ENCODE measurements around the gene LYZL4.

Gene LYZL4

GRCh38 chr3:42441791-42442190, 31.4 kb upstream of the LYZL4 start:
- H3K36me3 ChIP-seq (ENCODE audit: insufficient read depth, low read length): no peaks in the 10 kb centered on the region
- H3K9ac ChIP-seq (ENCODE audit: low read length): no peak overlapping the region
- H3K27me3 ChIP-seq (ENCODE audit: control insufficient read depth in 1 of 2, insufficient read depth in 2 of 2, low read length in 2 of 2): no peaks in the 10 kb centered on the region
- no peak overlapping the region for H3K27ac ChIP-seq (ENCODE audit: low read depth, low read length)
- H3K9me3 ChIP-seq (ENCODE audit: low read length): no peaks in the 10 kb centered on the region
- H3K4me1 ChIP-seq (ENCODE audit: insufficient read depth, low read length): no peaks in the 10 kb centered on the region
- no peak overlapping the region for H3K4me3 ChIP-seq (ENCODE audit: low read depth in 1 of 2, low read length in 2 of 2)

GRCh38 chr3:42440924-42441323, 30.5 kb upstream of the LYZL4 start:
- no peak overlapping the region for H3K27ac ChIP-seq (ENCODE audit: low read depth, low read length)

GRCh38 chr3:42439261-42440115, 29.1 kb upstream of the LYZL4 start:
- no peaks in the 10 kb centered on the region for H3K36me3 ChIP-seq (ENCODE audit: insufficient read depth, low read length)
- no peaks in the 10 kb centered on the region for H3K4me1 ChIP-seq (ENCODE audit: insufficient read depth, low read length)
- no peak overlapping the region for H3K4me3 ChIP-seq (ENCODE audit: low read depth in 1 of 2, low read length in 2 of 2)
- no peaks in the 10 kb centered on the region for H3K27me3 ChIP-seq (ENCODE audit: control insufficient read depth in 1 of 2, insufficient read depth in 2 of 2, low read length in 2 of 2)
- no peaks in the 10 kb centered on the region for H3K9me3 ChIP-seq (ENCODE audit: low read length)
- no peak overlapping the region for H3K9ac ChIP-seq (ENCODE audit: low read length)
- H3K27ac ChIP-seq (ENCODE audit: low read depth, low read length): no peak overlapping the region

More at GRCh38 chr3:42440924-42441323, 30.5 kb upstream of the LYZL4 start:
- Histone ChIP-seq H3K4me3 (ENCODE audit: low read depth in 1 of 2, low read length in 2 of 2) (no peak overlapping the region), H3K36me3 (ENCODE audit: insufficient read depth, low read length) (no peaks in the 10 kb centered on the region), H3K27me3 (ENCODE audit: control insufficient read depth in 1 of 2, insufficient read depth in 2 of 2, low read length in 2 of 2) (no peaks in the 10 kb centered on the region), H3K9me3 (ENCODE audit: low read length) (no peaks in the 10 kb centered on the region), H3K9ac (ENCODE audit: low read length) (no peak overlapping the region), H3K4me1 (ENCODE audit: insufficient read depth, low read length) (no peaks in the 10 kb centered on the region)

- H3K27me3 ChIP-seq (ENCODE audit: control insufficient read depth in 1 of 2, insufficient read depth in 2 of 2, low read length in 2 of 2): no peaks in the 10 kb centered on the region
- H3K4me3 ChIP-seq (ENCODE audit: low read depth in 1 of 2, low read length in 2 of 2): no peak overlapping the region
- no peak overlapping the region for H3K9ac ChIP-seq (ENCODE audit: low read length)
- H3K4me1 ChIP-seq (ENCODE audit: insufficient read depth, low read length): no peaks in the 10 kb centered on the region
- H3K27ac ChIP-seq (ENCODE audit: low read depth, low read length): no peak overlapping the region
- no peaks in the 10 kb centered on the region for H3K36me3 ChIP-seq (ENCODE audit: insufficient read depth, low read length)
- H3K9me3 ChIP-seq (ENCODE audit: low read length): no peaks in the 10 kb centered on the region
Observed at GRCh38 chr3:42438758-42439157, 28.3 kb upstream of the LYZL4 start.

GRCh38 chr3:42438193-42438592, 27.8 kb upstream of the LYZL4 start:
- H3K9me3 ChIP-seq (ENCODE audit: low read length): no peaks in the 10 kb centered on the region
- H3K27ac ChIP-seq (ENCODE audit: low read depth, low read length): no peak overlapping the region
- no peaks in the 10 kb centered on the region for H3K36me3 ChIP-seq (ENCODE audit: insufficient read depth, low read length)
- no peaks in the 10 kb centered on the region for H3K4me1 ChIP-seq (ENCODE audit: insufficient read depth, low read length)
- H3K4me3 ChIP-seq (ENCODE audit: low read depth in 1 of 2, low read length in 2 of 2): no peak overlapping the region
- H3K27me3 ChIP-seq (ENCODE audit: control insufficient read depth in 1 of 2, insufficient read depth in 2 of 2, low read length in 2 of 2): no peaks in the 10 kb centered on the region
- H3K9ac ChIP-seq (ENCODE audit: low read length): no peak overlapping the region

GRCh38 chr3:42434777-42435380, 24.5 kb upstream of the LYZL4 start:
- Histone ChIP-seq H3K9ac (ENCODE audit: low read length) (no peak overlapping the region), H3K4me3 (ENCODE audit: low read depth in 1 of 2, low read length in 2 of 2) (no peak overlapping the region), H3K27me3 (ENCODE audit: control insufficient read depth in 1 of 2, insufficient read depth in 2 of 2, low read length in 2 of 2) (no peaks in the 10 kb centered on the region), H3K4me1 (ENCODE audit: insufficient read depth, low read length) (no peaks in the 10 kb centered on the region), H3K36me3 (ENCODE audit: insufficient read depth, low read length) (no peaks in the 10 kb centered on the region), H3K27ac (ENCODE audit: low read depth, low read length) (no peak overlapping the region), H3K9me3 (ENCODE audit: low read length) (no peaks in the 10 kb centered on the region)

GRCh38 chr3:42432485-42432884, 22.1 kb upstream of the LYZL4 start:
- H3K4me1 ChIP-seq (ENCODE audit: insufficient read depth, low read length): no peaks in the 10 kb centered on the region
- no peaks in the 10 kb centered on the region for H3K36me3 ChIP-seq (ENCODE audit: insufficient read depth, low read length)
- H3K9ac ChIP-seq (ENCODE audit: low read length): no peak overlapping the region
- H3K4me3 ChIP-seq (ENCODE audit: low read depth in 1 of 2, low read length in 2 of 2): no peak overlapping the region
- H3K27me3 ChIP-seq (ENCODE audit: control insufficient read depth in 1 of 2, insufficient read depth in 2 of 2, low read length in 2 of 2): no peaks in the 10 kb centered on the region
- H3K9me3 ChIP-seq (ENCODE audit: low read length): no peaks in the 10 kb centered on the region
- no peak overlapping the region for H3K27ac ChIP-seq (ENCODE audit: low read depth, low read length)

- H3K4me1 ChIP-seq (ENCODE audit: insufficient read depth, low read length): no peaks in the 10 kb centered on the region
- no peaks in the 10 kb centered on the region for H3K27me3 ChIP-seq (ENCODE audit: control insufficient read depth in 1 of 2, insufficient read depth in 2 of 2, low read length in 2 of 2)
- H3K36me3 ChIP-seq (ENCODE audit: insufficient read depth, low read length): no peaks in the 10 kb centered on the region
- no peaks in the 10 kb centered on the region for H3K9me3 ChIP-seq (ENCODE audit: low read length)
- no peak overlapping the region for H3K27ac ChIP-seq (ENCODE audit: low read depth, low read length)
- H3K9ac ChIP-seq (ENCODE audit: low read length): no peak overlapping the region
- no peak overlapping the region for H3K4me3 ChIP-seq (ENCODE audit: low read depth in 1 of 2, low read length in 2 of 2)
Observed at GRCh38 chr3:42430781-42431532, 20.5 kb upstream of the LYZL4 start.

- H3K4me1 ChIP-seq (ENCODE audit: insufficient read depth, low read length): no peaks in the 10 kb centered on the region
- H3K9me3 ChIP-seq (ENCODE audit: low read length): no peaks in the 10 kb centered on the region
- no peaks in the 10 kb centered on the region for H3K27me3 ChIP-seq (ENCODE audit: control insufficient read depth in 1 of 2, insufficient read depth in 2 of 2, low read length in 2 of 2)
- no peaks in the 10 kb centered on the region for H3K36me3 ChIP-seq (ENCODE audit: insufficient read depth, low read length)
- H3K4me3 ChIP-seq (ENCODE audit: low read depth in 1 of 2, low read length in 2 of 2): no peak overlapping the region
- no peak overlapping the region for H3K9ac ChIP-seq (ENCODE audit: low read length)
- no peak overlapping the region for H3K27ac ChIP-seq (ENCODE audit: low read depth, low read length)
Observed at GRCh38 chr3:42428830-42429229, 18.4 kb upstream of the LYZL4 start.

- H3K4me1 ChIP-seq (ENCODE audit: insufficient read depth, low read length): no peaks in the 10 kb centered on the region
- no peaks in the 10 kb centered on the region for H3K36me3 ChIP-seq (ENCODE audit: insufficient read depth, low read length)
- H3K27ac ChIP-seq (ENCODE audit: low read depth, low read length): no peak overlapping the region
- no peak overlapping the region for H3K9ac ChIP-seq (ENCODE audit: low read length)
- H3K4me3 ChIP-seq (ENCODE audit: low read depth in 1 of 2, low read length in 2 of 2): no peak overlapping the region
- no peaks in the 10 kb centered on the region for H3K9me3 ChIP-seq (ENCODE audit: low read length)
- H3K27me3 ChIP-seq (ENCODE audit: control insufficient read depth in 1 of 2, insufficient read depth in 2 of 2, low read length in 2 of 2): no peaks in the 10 kb centered on the region
Observed at GRCh38 chr3:42425736-42426407, 15.5 kb upstream of the LYZL4 start.

- no peak overlapping the region for H3K9ac ChIP-seq (ENCODE audit: low read length)
- H3K36me3 ChIP-seq (ENCODE audit: insufficient read depth, low read length): no peaks in the 10 kb centered on the region
- H3K27me3 ChIP-seq (ENCODE audit: control insufficient read depth in 1 of 2, insufficient read depth in 2 of 2, low read length in 2 of 2): no peaks in the 10 kb centered on the region
- peaks cover 5% of the 10 kb centered on the region for H3K4me1 ChIP-seq (ENCODE audit: insufficient read depth, low read length)
- no peak overlapping the region for H3K27ac ChIP-seq (ENCODE audit: low read depth, low read length)
- H3K4me3 ChIP-seq (ENCODE audit: low read depth in 1 of 2, low read length in 2 of 2): no peak overlapping the region
- H3K9me3 ChIP-seq (ENCODE audit: low read length): no peaks in the 10 kb centered on the region
Observed at GRCh38 chr3:42424911-42425310, 14.5 kb upstream of the LYZL4 start.

Measured in muscle layer of colon (tissue), 2 donors.